ENCODE results near the gene RDX.
"Not testable (repeated sequence)": the region's sequence is repeated elsewhere in the genome, so short reads cannot be mapped to it uniquely, and the experiment has no call there.

RDX gene

GRCh38 chr11:110290591-110291334, 5.7 kb downstream of the RDX start:
- TF ChIP-seq CTCF (IDR thresholded peaks at IDR 0.05; ENCODE audit: borderline replicate concordance, insufficient read depth, low read depth, low read length): no peak

GRCh38 chr11:110289472-110289871, 6.9 kb downstream of the RDX start:
- no peak overlapping the region for H3K4me3 ChIP-seq (ENCODE audit: low read depth, low read length)
- TF ChIP-seq CTCF (IDR thresholded peaks at IDR 0.05; ENCODE audit: borderline replicate concordance, insufficient read depth, low read depth, low read length): no peak

More at GRCh38 chr11:110290591-110291334, 5.7 kb downstream of the RDX start:
- no peak overlapping the region for H3K4me3 ChIP-seq (ENCODE audit: low read depth, low read length)

- TF ChIP-seq CTCF (IDR thresholded peaks at IDR 0.05; ENCODE audit: borderline replicate concordance, insufficient read depth, low read depth, low read length): no peak
- no peak overlapping the region for H3K4me3 ChIP-seq (ENCODE audit: low read depth, low read length)
Observed at GRCh38 chr11:110287537-110287936, 8.9 kb downstream of the RDX start.

- TF ChIP-seq CTCF (IDR thresholded peaks at IDR 0.05; ENCODE audit: borderline replicate concordance, insufficient read depth, low read depth, low read length): no peak
- no peak overlapping the region for H3K4me3 ChIP-seq (ENCODE audit: low read depth, low read length)
Observed at GRCh38 chr11:110286298-110287040, 9.9 kb downstream of the RDX start.

- TF ChIP-seq CTCF (IDR thresholded peaks at IDR 0.05; ENCODE audit: borderline replicate concordance, insufficient read depth, low read depth, low read length): no peak
- H3K4me3 ChIP-seq (ENCODE audit: low read depth, low read length): no peak overlapping the region
Observed at GRCh38 chr11:110283862-110284261, 12.6 kb downstream of the RDX start.

- H3K4me3 ChIP-seq (ENCODE audit: low read depth, low read length): not testable (repeated sequence)
Observed at GRCh38 chr11:110280595-110280994, 15.8 kb downstream of the RDX start.

- TF ChIP-seq CTCF (IDR thresholded peaks at IDR 0.05; ENCODE audit: borderline replicate concordance, insufficient read depth, low read depth, low read length): no peak
- no peak overlapping the region for H3K4me3 ChIP-seq (ENCODE audit: low read depth, low read length)
Observed at GRCh38 chr11:110279881-110280280, 16.5 kb downstream of the RDX start.
